Measurements from ENCODE around the gene FAM83E.
A peak's percentile ranks its signal among the peaks of the same experiment; 100 is the strongest.

The FAM83E gene

GRCh38 chr19:48627865-48628314, 13.0 kb upstream of the FAM83E start:
- no peak for DNase-seq

GRCh38 chr19:48627201-48627864, 12.5 kb upstream of the FAM83E start:
- DNase-seq = no peak

- DNase-seq = no peak
These were observed 11.0 kb upstream of the FAM83E start for GRCh38 chr19:48625891-48626327.

GRCh38 chr19:48624791-48625723, 10.2 kb upstream of the FAM83E start:
- peak; percentile 32 for DNase-seq

GRCh38 chr19:48624067-48624594, 9.3 kb upstream of the FAM83E start:
- DNase-seq = peak; percentile 99

- DNase-seq = no peak
These were observed 8.7 kb upstream of the FAM83E start for GRCh38 chr19:48623556-48624066.

- DNase-seq = no peak
These were observed 5.1 kb upstream of the FAM83E start for GRCh38 chr19:48619692-48620585.

- DNase-seq = peak; percentile 100
These were observed 4.2 kb upstream of the FAM83E start, which contains the start of the genes RPL18 and SPHK2 for GRCh38 chr19:48618916-48619691. Gene RPL18, minus strand, starts transcription at chr19:48619178. Its CDS starts 35 bp downstream, at chr19:48619143. Gene SPHK2, plus strand, starts transcription at chr19:48619506. Its CDS starts 1,009 bp downstream, at chr19:48620515.

- DNase-seq = no peak
These were observed 3.5 kb upstream of the FAM83E start for GRCh38 chr19:48618278-48618915.

GRCh38 chr19:48617146-48617937, 2.5 kb upstream of the FAM83E start:
- DNase-seq = no peak

GRCh38 chr19:48616491-48617056, 1.7 kb upstream of the FAM83E start:
- DNase-seq = no peak

- DNase-seq = no peak
These were observed 1.2 kb upstream of the FAM83E start for GRCh38 chr19:48616041-48616436.

- DNase-seq = no peak
These were observed 560 bp upstream of the FAM83E start for GRCh38 chr19:48615231-48616040.

- no peak for DNase-seq
These were observed 932 bp downstream of the FAM83E start for GRCh38 chr19:48613852-48614435.

- no peak for DNase-seq
These were observed 1.6 kb downstream of the FAM83E start for GRCh38 chr19:48613024-48613851.

GRCh38 chr19:48611872-48612271, 3.0 kb downstream of the FAM83E start:
- DNase-seq = no peak

GRCh38 chr19:48609571-48610108, 5.2 kb downstream of the FAM83E start:
- DNase-seq = no peak

All from NCI-H69 (cell line).